CD4-positive, alpha-beta T cell treated with Interleukin-15 for 1 hour (primary cell): Measurements from ENCODE around the gene RAPGEF3.

Source experiments
- DNase-seq: peaks from one replicate; pipeline ENCODE4 v3.0.0-alpha.2; 2020

Gene RAPGEF3

DNA sequence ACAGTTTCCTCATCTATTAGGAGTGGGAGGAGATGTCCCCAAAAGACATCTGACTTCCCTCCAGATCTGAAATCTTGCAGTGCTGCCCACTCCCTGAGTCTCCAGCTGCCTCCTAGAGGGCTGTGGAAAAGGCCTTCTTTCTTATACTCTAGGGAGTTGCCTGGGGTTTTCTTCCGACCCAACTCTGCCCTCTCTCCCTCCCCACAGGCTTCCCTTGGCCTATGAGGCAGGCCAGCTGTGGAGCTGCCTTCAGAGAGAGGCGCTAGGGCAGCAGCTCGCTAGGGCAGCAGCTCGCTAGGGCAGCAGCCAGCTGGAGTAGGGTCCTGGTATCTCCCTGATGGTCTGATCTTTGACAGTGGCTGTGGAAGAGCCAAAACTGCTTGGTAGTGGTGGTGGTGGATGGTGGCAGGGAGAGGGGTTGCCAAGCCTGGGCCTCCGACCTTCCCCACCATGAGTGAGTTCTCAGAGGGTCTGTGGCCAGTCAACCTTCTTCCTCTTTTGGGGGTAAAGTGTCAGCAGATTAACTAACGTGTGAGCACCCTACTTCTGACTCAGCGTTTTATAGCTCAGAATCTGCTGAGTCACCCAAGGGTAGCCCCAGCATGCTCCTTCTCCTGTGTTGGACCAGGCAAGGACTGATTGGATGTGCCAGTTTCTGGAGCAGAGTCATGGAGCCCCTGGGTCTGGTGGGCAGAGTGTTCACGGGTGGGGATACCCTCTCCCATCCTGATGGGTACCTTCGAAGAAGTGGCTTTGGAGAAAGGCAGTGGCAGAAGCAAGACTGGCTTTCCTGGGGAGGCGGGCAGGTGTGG lies 16.6 kb upstream of the RAPGEF3 start:
- DNase-seq = no peak

DNA sequence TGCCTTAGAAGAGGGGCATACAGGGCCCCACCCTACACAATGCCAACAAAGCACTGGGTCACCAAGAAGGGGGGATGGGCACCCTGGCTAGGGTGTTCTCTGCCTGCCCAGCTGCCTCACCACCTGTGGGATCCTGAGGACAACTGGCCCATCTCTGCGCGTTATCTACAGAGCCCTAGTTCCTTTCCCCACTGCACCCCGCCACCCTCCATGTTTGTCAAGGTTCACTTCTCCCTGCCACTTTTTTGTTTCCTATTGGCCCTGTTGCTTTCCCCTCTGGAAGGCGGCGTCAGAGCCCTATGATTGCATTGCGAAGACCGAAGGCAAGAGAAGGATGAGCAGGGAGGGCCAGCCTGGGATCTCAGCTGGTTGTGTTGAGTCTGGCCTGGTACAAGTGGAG lies 16.0 kb upstream of the RAPGEF3 start:
- DNase-seq = no peak

DNA sequence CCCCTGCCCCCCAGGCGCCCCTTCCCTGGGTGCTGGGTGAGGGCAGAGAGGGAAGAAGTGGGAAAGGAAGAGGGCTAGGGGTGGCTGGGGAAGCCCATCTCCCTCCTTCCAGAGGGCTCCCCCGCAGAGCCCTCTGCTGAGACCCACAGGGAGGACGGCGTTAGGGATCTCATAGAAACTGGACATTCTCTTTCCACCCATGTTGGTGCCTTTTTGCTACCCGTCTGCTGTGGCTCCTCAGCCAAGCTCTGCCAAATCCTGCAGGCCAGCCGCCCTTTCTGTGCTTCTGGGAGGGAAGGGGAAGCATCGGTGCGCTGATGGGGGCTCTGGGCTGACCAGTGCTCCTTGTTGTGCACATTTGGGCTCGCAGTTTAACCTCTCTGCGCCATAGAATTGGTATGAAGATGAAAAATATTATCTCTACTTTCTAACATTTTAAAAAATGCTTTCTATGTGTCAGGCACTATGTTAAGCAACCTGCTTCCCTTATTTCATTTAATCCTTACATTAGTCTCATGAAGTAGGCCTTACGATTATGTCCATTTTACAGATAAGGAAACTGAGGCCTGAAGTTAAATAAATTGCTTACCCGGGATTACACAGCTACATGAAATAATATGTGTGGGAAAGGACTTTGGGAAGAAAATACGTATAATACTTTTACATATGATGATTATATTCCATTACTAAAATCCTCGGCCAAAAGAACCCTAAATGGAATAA lies 15.3 kb upstream of the RAPGEF3 start:
- no peak for DNase-seq

DNA sequence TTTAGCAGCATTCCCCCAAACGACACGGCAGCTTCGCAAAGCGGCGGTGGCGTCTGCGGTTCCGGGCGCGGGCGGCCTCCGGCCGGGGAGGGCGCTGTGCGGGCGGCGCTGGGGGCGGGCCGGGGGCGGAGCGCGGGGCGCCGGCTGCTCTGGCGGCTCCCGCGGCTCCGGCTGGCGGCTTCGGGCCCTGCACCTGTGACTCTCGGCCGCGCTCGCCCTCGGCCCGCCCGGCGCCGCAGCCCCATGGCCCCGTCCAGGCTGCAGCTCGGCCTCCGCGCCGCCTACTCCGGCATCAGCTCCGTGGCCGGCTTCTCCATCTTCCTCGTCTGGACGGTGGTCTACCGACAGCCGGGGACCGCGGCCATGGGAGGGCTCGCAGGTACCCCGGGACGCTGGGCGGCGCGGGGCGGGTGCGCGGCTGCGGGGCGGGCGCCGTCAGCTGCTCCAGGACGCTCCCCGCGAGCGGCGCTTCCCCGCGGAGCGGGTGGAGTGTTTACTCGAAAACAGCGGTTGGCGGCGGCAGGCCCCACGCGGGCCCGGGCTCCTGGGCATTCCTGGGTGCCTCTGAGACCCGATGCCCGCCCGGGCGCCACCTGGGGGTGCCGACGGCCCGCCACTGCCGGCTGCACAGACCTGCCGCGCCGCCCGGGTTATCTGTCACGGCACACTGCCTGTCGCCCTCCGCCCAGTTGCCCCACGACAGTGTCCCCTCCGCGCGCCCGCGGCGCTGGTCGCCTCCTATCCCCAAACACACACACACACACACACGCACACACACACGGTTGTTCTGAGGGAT lies 14.6 kb upstream of the RAPGEF3 start, which contains the start of gene SLC48A1:
TSS of gene SLC48A1 (plus strand) at position 177 of the 796 bp plus-strand sequence. CDS start at position 244, 67 bp downstream.
- peak; percentile 75 for DNase-seq

DNA sequence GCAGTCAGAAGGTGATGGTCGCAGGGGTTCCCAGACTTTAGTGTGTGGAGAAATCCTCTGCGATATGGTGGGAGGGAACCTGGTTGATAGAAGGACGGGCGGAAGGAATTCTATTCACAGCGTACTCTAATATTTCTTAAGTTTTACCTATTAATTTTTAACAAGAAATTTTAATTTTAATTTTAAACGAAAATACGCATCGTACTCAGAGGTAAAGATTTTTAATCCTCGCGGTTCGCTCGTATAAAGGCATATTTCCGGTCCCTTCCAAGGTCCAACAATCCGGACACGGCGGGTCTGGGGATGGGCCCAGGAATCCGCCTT lies 14.0 kb upstream of the RAPGEF3 start:
- no peak for DNase-seq

DNA sequence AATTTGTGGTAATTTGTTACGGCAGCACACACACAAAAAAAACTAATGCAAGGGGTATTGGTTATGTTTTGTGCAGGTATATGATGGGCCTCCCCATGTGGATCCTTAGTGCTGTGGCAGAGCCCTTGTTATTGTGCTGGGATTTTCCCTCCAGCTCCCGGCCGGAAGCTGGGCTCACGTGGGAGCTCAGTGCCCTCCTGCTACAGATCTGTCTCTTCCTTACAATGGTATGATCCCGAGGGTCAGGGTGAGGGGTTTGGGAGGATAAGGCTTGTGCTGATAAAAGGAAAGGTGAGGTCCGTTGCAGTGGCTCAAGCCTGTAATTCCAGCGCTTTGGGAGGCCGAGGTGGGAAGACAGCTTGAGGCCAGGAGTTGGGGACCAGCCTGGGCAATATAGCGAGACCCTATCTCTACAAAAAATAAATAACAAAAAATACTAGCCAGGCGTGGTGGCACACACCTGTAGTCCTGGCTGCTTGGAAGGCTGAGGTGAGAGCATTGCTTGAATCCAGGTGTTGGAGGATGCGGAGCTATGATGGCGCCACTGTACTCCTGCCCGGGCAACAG lies 13.5 kb upstream of the RAPGEF3 start:
- no peak for DNase-seq

DNA sequence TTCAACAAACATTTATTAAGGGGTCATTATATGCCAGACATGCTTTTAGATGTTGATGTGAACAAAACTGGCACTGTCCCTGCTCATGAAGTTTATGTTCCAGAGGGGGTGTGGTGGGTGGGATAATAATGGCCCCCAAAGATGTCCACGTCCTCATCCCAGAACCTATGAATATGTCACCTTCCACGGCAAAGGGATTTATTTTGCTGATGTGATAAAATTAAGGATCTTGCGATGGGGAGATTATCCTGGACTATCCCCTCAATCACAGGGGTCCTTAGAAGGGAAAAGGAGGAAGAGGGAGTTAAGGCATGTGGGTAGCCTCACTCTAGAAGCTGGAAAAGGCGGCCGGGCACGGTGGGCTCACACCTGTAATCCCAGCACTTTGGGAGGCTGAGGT lies 12.6 kb upstream of the RAPGEF3 start:
- DNase-seq = no peak

DNA sequence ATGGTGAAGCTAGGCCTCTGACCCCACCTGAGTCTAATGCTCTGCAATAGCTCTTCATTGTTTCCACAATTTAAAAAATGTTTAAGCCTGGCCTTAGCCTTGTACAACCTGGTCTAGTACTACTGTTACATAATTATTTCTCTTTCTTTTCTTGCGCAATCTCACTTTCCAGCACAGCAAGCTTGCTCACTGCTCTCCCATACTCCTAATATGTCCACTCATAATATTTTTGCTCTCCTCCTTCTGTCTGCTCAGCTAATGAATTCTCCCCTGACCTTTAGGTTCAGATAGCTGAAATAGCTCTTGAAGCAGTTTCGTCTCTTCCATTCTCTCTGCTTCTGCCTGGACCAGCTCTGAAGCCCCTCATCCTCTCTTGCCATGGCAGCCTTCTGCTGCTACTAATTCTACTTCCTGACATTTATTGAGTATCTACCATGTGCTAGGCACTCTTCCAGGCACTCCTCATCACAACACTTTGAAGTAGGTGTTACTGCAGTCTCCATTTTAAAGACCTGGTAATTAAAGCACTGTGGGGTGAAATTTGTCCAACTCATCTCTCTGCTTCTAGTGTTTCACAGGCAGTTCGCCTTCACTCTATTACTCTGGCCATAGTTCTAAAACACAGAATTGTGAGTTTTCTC lies 11.5 kb upstream of the RAPGEF3 start:
- no peak for DNase-seq

DNA sequence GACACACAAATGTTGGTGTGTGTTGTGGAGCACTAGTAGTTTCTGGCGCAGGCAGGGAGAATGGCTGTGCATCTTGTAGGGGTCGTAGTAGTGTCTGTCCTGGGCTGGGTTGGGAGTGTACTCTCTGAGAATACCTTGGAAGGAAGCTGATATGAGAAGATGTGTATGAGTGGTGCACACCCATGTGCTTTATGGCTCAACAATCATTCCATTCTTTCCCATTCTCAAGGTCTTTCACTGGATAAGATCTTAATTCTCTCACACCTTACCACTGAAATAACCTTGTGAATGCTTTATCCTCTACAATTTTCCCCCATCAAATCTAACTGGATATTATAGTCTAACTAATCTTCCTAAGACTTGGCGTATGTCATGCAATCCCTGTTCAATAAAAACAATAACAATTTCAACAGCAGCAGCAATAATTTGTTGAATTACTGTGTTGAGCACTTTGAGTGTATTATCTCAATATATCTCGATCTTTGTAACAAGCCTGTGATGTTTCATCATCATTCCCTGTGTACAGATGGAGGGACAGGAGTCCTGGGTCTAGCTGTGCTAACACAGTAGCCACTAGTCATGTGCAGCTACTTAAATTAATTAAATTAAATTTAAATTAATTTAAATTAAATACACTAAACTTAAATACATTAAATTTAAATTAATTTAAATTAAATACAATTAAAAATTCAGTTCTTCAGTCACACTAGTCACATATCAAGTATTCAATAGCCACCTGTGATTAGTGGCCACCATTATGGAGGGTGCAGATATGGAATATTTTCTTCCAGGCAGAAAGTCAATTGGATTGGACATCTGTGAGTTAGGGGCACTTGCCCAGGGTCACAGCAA lies 10.8 kb upstream of the RAPGEF3 start:
- DNase-seq = no peak

DNA sequence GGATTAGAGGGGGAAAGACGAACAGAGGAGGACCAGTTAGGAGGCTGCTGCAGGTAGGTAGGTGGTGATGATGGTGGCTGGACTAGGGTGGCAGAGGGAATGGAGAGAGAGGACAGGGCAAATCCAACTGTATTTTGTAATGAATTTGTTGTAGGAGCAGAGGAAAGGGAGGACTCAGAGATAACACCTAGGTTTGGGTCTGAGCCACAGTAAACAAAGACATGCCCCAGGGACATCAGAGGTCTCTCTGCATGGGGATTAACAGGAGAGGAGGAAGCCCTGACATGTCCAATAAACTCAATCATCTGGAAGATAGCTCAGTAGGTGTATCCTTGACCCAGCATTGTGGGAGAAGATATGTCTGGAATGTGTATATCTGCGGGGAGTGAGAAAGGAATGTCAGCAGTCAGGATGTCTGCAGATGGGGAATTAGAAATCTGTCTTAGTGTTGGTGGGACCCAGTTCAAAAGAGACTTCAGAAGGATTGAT lies 9.7 kb upstream of the RAPGEF3 start:
- no peak for DNase-seq

DNA sequence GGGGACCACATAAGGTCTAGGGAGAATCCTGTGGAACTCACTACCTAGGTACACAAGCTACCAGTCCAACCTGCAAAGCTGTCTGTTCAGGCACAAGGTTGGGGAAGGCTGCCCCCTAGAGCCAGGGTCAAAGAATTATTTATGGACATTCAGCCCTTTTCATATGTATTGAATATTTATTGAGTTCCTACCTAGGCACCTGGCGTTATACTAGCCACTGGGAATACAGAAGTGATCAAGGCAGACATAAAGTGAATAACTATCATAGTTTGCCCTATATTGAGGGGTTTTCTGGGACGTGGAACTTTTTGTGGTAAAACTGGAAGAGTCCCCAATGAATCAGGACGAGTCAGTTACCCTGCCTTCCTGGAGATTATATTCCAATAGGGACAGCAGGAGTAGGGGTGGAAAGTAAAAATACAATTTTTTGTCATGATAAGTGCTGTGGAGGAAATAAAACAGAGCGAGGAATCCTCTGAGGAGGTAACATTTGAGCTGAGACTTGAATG lies 8.6 kb upstream of the RAPGEF3 start:
- peak; percentile 76 for DNase-seq

DNA sequence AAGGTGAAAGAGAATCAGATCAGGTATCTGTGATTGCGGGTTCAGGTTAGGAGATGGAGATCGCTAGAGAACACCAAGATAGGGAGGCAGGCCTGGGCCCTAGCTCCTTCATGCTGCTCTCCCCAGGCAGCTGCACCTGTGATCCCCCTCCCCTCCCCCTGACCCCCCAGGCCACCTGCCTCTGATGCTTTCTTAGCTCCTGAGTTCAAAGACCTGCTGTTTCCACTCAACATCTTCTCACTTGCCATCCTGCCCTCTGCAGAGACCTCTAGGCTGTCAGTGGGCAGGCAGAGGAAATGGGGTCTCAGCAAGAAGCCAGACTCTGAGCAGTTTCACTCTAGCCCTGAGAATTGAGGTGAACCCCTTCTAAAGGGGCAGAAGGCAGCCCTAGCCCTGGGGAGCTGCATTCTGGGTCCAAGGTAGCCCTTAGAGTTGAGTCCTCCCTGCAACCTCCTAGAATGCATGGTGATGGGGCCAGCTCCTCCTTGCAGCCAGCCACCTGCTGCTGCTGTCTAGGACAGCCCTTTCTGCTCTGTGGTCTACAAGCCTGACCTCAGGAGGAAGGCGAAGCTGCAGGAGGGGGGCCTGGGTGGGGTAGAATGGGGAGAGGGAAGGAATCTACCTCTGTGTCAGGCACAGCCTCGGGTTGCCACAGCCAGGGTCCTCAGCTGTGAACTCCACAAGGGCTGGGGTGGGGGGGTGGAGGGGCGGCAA lies 8.0 kb upstream of the RAPGEF3 start:
- no peak for DNase-seq

DNA sequence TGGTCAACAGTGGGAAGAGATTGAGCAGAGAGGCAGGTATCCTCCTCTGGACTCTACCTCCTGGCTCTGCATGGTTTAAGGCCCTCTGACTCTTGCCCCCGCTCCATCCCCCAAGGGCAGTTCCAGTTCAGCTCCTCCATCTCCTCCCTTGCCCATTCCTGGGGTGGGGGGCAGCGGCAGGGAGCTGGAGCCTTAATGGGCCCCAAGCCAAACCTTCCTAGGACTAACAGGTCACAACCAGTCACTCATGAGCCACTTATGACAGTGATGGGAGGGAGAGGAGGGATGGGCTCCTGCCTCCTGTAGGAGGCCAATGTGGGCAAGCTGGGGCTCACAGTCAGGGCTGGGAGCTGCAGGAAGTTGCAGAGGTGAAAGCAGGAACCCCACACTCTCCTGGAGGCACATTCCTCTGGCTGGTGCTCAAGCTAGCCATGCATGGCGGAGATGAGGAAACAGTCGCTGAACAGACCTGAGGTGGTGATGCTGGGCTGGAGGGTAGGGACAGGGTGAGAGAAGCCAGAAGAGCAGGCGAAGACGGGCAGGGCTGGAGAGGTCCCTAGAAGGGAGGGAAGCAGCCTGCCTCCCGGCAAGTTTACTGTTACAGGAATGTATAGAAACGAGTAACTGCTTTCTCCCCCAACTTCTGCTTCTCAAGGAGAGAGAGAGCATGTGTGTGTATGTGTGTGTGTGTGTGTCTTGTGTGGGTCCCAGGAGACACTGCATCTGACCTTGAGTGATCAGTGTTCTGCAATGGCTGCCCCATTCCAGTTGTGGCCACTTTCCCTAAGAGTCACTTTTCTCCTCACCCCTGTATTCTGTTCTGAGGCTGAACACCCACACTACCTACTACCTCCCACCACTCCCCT lies 5.0 kb upstream of the RAPGEF3 start:
- no peak for DNase-seq

DNA sequence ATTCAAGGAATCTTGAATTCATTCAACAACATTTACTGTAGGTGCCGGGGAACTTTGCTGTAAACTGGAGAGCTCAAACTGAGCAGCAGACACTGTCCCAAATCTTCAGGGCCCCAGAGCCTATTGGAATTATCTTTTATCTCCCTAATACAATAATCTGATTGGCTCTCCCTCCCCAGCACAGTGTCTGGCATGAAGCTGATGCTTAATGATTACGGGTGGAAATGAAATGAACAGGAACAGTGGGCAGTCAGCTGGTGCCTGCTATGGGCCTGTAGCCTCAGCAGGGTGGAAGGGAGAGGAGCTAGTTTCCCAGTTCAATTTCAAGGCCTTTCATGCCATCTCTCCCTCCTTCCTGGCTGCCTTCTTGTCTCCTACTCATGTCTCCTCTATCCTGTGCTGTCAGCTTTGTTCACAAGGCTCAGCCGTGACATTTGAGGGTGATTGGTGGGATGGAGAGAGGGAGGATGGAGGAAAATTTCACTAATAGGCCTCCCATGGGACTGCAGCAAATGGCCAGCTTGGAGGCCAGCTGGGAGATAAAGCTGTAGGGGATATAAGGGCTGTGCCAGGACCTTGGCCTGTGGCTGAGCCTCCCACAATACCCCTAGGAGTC lies 4.3 kb upstream of the RAPGEF3 start:
- no peak for DNase-seq

DNA sequence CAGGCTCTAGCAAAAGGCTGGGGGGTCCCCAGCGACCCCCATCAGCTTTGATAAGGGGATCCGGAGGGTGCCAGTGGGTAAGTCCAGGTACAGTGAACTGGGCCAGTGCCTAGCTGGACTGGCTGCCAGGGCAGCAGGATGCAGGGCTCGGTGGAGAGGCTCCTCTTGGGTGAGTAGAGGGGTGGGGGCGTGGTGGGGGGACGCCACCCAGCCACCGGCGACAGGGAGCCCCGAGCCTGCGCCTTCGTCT lies 171 bp downstream of the RAPGEF3 start:
- no peak for DNase-seq

DNA sequence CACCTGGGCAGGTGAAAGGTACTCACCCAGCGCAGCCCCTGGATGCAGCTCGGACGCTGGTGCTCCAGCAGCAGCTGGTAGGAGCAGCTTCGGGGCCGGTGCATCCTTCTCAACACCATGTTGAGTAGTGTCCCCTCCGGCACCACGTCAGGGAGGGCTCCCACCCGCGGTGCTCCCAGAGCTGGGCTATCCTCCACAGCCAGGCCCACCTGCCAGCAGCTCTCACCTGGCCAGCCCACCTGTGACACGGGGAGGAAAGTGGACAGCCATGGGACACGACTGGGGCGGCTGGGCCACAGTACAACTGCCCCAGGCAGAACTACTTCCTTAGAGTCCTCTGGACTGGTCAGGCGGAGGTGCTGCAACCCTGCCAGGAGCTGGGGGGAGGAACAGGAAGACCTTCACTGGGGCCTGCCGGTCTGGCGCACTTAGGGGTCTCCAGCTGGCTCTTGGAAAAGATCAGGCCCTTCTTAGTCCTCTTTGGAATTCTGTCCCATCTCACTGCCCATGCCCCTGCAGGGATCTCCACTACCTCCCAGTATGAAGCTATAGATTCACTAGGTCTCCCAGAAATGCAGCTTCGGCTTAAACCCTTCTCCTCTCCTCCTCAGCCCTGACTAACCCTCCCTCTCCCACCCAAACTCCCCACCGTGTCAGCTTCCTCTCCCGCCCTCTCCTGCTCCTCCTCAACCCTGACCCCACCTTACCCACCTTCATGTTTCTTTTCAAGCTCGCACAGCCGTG lies 668 bp downstream of the RAPGEF3 start:
- no peak for DNase-seq

DNA sequence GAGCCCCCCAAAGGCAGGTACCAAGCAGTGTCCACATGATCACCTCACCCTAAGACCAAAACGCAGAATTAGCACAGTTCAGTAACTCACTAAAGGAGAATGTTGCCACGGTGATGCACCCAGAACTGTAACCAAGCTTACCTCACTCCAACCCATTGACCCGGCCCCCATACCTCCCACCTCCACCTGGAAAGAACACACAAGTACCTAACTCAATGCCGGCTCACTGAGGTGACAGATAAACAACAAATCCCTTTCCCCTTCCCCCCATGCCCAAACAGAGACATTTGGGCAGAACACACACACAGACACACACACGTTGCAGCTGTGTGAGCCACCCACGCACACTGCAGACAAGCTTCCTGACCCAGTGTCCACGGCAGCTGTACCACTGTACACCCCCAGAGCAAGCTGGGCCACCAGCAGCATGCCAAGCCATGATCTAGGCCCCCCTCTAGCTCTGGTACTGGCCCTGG lies 1.3 kb downstream of the RAPGEF3 start:
- no peak for DNase-seq
